ENCODE measurements around the gene OLFML1.
"Not testable (repeated sequence)": the region's sequence is repeated elsewhere in the genome, so short reads cannot be mapped to it uniquely, and the experiment has no call there.

The OLFML1 gene

DNA sequence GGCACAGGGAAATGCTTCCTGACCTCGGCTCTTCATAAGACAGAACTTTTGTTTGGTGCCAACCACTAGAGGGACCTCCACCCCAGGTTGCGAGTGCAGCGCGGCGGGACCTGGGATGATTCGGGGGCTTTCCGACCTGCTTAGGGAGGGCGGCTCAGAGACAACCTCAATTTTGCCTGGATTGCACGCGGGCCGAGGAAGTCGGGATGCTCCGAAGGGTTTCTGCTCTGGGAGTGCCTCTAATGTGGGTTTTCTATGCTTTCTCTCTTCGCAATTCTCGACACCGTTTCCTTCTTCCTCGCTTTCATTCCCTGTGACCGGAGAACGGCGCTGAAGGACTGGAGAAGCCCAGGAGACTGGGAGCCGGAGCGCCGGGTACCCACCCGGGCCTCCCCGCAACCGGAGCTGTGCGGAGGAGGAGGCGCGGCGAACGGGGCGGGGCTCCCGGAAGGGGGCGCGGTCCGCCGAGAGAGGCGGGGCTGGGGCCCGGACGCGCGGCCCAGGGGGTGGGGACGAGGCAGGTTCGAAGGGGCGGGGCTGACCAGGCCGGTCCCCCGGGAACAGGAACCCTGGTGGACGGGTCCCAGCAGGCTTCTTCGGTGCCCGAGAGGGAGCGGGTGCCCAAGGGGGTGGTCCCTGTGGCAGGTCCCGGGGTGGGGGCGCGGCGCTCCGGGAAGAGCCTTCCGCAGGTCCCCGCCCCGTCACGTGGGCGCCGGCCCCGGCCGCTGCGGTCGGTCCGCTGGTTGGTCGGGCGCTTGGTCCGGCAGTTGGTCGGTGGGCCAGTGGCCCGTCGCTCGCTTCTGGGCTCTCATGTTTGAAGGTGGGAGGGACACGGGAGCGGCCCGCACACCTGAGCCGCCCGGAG lies 28.2 kb downstream of the OLFML1 start, which contains the start of gene PPFIBP2:
PPFIBP2 (plus strand) TSS at position 766 of the 865 bp plus-strand sequence. CDS start 35,477 bp downstream, outside the sequence.
- no peak for DNase-seq

DNA sequence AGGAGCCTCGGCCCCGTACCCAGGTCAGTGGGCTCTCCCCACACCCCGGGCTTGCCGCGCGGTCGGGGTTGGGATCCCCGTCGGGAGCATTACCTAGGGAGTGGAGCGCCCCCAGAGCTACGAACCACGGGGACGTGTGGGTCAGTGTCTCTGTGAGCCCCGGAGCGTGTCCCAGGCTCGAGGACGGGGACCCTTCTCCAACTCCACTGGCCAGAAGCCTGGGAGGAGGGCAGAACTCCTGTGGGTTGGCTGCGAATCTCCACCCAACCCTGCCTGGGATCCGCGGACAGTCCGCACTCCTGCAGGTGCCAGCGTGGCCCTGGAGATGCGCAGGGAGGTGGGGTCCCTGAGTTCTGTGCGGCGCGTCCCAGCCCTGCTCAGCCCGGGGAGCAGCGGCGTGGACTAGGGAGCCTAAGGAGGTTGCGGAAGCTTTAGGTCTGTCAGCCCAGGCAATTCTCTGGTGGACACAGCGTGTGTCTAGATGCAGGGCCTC lies 28.8 kb downstream of the OLFML1 start:
- no peak for DNase-seq

DNA sequence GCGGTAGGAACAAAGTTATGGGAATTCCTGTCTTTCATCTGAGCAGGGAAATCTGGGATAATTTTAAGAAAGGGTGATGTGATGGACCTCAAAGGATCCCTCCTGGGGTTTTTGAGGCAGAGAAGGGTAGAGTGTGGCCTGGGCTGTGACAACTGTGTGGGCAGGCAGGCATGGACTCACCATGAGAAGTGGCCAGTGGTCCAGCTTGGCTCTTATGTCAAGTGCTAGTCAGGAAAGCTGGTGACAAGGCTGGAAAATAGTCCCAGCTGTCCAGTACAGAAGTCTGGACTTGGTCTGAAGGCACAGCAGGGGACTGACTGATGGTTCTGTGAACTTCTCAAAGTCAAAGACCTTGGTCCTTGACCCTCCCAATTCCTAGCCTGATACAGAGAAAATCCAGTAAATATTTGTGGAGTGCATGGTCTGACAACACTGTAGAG lies 30.2 kb downstream of the OLFML1 start:
- DNase-seq = no peak

DNA sequence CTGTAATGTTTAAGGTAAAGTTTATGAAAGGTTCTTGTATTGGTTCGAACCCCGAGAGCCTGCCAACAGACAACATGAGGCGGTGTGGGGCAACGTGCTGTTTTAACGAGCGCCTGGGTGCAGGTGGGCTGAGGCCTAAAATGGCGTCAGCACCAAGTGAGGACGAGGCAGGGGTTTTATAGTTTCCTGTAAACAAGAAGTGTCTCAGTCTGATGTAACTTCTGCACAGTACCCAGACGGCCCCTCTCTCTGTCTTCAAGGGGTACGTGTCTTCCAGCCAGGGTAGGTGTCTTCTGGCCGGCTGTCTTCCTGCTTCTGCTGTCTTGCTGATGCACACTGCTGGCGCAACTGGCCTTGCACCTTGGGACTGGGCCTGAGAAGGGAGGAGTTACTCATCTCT lies 31.2 kb downstream of the OLFML1 start:
- no peak for DNase-seq

DNA sequence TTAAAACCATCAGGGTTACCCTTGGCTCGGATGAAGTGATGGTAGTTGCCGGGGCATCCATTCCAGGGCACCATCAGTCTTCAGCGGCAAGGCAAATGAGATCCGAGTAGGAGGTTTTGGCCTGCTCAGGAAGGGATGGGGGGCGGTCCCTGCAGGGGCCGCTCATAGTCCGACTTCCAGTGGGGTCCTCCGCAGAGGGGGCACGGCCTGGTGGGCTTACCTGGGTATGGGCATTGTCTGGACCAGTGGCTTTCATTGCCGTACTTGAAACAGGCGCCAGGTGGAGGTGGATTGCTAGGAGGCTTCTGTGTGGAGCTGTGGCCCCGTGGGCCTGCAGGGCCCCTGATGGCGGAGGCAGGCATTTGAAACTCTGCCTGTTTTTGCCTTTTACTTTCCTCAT lies 32.4 kb downstream of the OLFML1 start:
- not testable (repeated sequence) for DNase-seq

DNA sequence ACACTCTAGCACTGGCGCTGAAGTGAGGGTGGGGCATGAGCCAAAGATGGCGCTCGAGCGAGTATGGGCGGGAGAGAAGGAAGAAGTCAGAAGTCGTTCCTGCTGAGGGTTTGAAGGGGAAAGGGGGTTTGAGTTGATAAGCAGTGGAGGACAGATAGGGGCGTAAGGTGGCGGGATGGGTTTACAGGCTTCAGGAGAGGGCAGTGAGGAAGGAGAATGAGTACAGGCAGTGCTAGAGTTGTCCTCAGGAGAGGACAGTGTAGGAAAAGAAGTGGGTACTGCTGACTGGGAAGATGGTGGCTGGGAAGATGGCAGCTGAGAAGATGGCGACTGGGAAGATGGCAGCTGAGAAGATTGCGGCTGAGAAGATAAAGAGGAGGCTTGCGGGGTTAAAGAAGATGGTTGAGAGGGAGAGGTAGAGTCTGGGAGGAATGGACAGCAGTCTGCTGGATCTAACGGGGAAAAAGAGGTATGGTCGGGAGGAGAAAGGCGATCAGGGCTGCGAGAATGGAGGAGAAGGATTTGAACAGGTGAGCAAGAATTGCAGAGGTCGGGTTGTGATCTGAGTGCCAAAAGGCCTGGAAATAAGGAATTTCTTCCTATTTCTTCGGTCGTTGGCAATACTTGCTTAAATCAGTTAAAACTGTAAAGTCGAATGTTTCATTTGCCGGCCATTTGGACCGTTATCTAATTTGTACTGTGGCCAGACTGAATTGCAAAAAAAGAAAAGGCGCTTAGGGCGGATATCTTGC lies 33.7 kb downstream of the OLFML1 start:
- no peak for DNase-seq

DNA sequence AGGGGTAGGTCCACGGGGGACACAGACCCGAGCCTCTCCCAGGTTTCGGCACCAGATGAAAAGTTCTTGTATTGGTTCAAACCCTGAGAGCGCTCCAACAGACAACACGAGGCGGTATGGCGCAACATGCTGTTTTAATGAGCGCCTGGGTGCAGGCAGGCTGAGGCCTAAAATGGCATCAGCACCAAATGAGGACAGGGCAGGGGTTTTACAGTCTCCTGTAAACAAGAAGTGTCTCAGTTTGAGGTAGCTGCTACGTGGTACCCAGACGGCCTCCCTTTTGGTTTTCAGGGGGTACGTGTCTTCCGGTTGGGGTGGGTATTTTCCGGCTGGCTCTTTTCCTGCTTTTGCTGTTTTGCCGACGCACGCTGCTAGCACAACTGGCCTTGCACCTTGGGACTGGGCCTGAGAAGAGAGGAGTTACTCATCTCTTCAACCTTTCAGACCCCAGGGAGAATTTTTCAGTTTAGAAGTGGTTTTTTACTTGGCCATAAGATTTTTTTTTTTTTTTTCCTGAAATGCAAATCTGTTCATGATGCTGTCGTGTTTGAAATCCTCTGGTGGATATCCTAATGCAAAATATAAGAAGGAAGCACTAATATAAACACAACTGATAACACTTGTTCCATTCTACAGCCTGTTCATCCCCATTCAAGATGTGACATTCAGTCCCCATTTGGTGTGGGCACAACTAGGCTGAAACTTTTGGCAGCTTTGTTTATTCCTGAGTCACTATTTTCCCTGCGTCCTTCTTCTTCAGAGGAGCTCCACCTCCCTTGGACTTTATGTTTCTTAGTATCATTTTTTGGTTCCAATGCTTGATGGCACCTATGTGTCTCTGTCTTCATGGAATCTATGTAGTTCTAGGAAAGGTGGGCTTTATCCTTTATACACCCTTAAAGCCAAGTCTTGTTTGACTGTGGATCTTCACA lies 35.0 kb downstream of the OLFML1 start:
- DNase-seq = no peak

DNA sequence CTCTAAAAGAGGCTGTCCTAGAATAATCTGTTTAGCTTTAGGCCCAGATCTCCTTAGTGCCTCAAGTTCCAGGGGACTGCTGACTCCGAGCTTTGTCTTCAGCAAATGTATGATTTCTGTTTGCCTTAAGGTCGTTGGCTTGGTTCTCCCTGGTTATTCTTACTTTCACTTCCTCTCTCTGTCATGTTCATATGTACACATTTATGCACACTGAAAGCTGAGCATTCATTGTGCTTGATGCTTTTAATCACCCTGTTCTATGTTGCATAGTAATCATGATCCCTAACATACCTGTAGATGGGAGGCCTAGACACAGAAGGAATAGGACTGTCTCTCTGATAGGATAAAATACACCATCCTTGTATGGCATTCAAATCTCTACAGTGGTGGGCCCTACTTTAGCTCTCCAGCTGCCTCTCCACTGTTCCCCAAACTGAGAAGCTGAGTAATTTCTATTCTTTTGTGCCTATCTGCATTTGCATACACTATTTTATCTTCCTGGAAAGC lies 35.7 kb downstream of the OLFML1 start:
- no peak for DNase-seq

DNA sequence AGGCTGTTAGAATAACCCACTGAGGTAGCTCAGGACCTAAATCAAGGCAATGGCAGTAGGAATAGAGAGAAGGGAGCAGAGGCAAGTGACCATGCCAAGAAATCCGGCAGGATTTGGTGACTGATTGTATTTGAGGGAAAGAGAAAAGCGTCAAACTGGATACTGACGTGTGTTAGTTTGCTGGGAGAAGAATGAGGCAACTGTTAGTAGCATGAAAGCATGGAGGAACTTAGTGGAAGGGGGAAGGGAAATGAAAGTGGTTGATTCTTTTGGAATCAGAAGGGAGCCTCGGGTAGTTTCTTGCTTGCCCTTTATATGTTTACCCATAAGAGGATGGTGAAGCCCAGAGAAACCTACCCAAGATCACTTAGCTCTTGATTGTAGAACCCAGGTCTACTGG lies 36.8 kb downstream of the OLFML1 start:
- DNase-seq = no peak

DNA sequence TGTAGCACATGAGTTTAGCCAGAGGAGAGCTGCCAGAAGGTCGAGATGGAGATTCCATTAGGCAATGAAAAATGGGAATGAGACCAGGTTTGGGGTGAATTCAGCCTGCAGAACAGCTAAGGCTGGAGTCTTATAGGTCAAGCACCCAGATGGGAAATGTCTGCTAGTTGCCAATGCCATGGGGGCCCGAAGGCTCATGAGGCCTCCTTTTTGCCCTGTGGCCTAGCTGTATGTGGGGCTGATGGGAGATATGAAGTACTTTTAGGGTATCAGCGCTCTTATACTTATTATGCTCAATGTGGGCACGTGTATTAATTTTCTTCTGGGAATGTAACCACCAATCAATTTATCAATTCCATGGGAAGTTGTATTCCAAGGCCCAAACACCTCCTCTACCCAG lies 37.2 kb downstream of the OLFML1 start:
- no peak for DNase-seq

DNA sequence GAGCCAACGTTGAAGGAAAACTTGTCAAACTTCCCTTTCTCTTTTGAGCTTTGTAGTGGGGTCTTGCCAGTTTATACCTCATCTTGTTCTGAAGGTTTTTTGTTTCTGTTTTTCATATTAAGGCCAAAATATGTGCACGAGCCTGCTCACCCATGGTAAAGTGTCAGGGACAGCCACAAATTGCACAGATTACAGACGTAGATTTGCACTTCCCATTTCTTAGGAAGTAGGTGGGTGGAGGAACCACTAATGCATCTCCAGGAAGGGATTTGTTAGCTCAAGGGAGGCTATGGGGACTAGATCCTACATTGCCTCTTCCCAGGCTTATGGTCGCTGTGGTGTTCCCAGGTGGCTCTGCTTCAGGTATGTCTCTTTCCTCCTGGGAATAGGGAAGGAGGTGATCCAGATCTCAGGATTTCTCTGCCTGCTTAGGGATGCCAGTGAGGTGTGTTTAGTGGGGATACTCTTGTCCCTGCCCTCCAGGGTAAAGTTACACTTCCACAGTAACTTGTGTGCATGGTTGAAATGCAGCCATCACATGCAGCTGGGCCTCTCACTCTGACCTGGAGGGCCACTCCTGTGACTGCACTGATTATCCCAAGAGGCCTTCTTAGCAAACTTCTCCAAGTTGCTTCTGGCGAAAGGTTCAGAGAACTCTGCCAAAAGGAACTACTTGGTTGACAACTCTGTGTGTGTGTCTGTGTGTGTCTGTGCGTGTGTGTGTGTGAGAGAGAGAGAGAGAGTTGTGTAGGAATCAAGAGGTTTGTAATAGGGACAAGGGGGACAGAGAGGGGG lies 38.3 kb downstream of the OLFML1 start:
- DNase-seq = no peak

DNA sequence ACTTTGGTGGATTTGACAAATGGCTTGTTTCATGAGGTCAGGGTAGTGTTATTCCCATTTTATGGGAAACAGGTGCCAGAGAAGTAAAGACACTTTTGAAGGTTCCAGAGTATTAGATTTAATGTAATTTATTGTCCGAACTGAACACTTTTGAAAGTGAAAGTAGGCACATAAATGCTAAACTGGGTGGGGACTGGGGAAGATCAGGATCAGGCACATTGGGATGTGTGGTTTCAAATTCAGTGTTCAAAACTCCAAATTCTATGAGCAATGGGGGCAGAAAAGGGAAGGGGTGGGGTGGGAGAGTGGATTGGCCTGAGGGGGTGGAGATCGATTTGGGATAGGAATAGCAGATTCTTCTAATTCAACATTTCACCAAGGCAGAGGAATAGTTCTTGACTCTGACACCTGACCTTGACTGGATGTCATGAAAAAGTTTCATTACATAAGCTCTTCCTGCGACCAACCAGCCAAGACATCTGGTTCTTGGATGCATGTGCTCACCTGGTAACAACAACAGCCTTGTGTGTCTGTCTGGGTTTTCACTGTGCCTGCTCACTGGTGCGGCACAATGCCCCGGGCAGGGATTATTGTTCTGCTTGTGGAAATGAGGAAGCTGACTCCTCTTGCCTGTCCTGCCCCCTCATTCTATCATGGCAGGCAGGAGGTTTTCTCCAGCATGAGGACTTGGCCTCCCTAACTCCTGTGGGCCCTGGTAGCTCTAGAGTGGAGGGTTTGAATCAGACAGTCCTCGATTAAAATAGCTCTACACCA lies 39.3 kb downstream of the OLFML1 start:
- DNase-seq = no peak

DNA sequence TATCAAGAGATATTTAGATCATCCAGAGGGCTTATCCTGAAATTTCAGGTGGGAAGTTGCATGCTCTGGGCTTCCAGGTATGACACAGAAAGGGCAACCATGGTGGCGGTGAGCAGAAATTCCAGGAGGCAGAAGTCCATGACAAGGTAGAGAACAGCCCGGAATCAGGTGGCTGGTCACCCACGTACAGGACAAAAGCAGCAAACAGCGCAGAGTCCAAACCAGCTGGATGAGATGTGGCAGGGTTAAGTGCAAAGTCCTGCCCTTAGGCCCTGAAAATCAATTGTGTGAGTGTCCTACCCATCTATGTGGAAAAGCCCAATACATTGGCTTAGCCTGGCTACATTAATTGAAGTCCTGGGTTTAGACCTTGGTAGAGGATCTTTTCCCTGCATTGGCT lies 40.1 kb downstream of the OLFML1 start:
- no peak for DNase-seq

DNA sequence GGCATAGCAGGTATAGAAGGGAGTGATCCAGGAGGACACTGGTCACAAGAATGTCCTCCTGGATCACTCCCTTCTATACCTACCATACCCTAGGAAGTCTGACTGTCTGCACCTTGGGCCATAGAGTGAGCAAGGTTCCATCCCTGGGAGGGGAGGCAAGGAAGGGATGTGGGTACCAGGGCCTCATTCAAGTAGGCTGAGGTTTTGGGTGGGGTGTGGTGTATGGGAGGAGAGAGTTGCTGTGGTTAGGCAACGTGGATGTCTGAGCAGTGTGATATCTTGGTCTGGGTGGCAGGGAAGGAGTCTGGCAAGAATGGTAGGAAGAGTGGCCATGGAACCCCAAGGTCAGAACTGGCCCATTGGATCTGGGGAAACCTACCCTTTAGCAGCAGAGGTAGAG lies 41.7 kb downstream of the OLFML1 start:
- no peak for DNase-seq

DNA sequence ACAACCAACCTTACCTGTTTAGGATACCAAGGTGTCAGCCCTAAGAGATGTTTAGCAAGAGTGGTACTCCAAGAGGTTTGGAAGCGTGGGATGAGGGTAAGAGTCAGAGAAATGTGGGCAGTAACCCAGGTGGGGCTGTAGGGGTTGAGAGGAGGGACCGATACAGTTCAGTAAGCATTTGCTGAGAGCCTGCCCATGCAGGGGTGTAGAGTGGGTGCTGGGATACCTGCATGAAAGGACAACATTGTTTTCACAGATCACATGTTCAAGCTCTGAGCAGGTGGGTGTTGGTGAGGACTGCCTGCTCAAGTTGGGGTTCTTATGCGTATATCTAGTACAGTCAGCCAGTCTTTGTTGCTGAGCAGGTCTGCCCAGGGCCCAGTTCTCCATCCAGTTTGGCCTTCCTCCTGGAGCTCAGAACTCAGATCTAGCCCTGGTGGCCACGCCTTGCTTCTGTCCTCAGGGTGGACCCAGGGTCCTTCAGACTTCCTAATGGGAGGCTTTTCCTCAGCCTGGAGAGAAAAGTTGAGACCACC lies 43.3 kb downstream of the OLFML1 start:
- DNase-seq = no peak

DNA sequence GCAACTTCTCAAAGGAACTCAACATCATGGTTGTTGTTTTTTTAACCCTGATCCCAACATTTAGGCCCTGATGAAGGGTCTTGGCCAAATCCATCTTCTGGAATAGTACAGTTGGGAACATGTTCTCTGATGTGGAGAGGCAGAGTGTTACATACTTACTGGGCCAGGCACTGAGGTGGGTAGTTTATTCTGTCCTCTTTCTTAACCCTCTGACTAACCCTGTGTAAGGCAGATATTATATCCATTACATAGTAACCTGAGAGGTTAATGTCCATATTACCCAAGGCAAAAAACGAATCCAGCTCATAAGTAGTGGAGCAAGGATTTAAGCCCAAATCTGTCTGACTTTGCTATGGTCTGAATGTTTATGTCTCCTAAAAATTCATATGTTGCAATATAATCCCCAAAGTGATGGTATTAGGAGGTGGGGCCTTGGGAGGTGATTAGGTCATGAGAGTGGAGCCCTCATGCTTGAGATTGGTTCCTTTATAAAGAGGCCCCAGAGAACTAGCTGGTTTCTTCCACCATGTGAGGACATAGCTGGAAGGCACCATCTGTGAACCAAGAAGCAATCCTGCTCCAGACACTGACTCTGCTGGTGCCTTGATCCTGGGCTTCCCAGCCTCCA lies 44.8 kb downstream of the OLFML1 start:
- DNase-seq = no peak

DNA sequence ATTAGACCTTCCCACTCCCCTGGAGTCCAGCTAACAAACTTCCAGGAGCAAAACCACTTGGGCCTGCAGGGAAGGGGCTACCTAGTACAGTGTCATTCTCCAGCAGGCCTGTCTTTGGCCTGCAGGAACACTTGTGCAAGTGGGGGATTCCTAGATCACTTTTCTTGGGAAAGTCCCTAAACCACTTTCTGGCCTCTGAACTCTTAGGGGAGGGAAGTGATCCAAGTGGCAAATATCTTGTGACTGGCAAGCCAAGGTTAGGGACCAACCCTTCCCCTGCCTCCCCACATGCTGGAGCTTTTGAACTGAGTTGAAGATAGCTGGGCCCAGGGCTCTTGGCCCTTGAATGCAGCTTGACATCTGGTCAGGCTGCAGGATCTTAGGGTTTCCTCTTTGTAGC lies 45.7 kb downstream of the OLFML1 start:
- no peak for DNase-seq

DNA sequence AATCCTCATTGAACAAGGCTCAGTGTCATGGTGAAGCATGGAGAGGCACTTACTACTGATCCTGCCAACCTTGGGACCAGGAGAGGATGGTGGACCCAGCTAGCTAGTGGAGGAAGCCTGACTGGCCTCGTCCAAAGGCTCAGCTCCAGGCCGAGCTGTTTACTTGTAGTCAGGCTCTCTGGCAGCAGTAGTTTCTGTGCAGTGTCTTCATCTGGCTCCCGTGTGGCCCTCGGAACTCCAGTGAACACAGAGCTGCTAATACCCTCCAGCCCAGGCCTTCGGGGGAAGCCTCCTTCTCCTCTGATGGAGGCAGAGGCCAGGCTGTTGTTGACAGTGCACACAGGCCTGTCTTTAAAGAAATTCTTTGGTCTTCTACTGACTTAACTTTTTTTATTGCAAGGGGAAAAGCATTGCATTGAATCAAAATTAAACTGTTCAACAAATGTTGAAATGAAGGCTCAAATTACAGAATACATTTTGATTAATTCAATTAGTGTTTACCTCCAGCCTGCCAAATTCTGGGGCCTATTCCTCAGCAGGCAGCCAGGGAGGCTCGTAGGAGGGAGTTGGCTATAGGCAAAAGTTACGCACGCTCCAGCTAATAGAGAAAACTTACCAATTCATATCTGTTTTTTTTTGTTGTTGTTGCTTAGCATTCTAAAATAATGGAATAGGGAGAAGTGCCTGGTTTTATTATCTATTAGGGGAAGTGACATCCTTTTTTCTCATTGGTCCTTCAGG lies 47.3 kb downstream of the OLFML1 start:
- DNase-seq = no peak

Data from COR-L47 (cell line).